NCI-H1092 (cell line): ENCODE results near the gene NKD1.
"Not testable (repeated sequence)": the region's sequence is repeated elsewhere in the genome, so short reads cannot be mapped to it uniquely, and the experiment has no call there.

ENCODE experiments used
- DNase-seq: peaks from one replicate; lab custom pipeline; 2025; lab: John Stamatoyannopoulos, UW

The NKD1 gene, protein sequence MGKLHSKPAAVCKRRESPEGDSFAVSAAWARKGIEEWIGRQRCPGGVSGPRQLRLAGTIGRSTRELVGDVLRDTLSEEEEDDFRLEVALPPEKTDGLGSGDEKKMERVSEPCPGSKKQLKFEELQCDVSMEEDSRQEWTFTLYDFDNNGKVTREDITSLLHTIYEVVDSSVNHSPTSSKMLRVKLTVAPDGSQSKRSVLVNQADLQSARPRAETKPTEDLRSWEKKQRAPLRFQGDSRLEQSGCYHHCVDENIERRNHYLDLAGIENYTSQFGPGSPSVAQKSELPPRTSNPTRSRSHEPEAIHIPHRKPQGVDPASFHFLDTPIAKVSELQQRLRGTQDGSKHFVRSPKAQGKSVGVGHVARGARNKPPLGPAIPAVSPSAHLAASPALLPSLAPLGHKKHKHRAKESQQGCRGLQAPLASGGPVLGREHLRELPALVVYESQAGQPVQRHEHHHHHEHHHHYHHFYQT

DNA sequence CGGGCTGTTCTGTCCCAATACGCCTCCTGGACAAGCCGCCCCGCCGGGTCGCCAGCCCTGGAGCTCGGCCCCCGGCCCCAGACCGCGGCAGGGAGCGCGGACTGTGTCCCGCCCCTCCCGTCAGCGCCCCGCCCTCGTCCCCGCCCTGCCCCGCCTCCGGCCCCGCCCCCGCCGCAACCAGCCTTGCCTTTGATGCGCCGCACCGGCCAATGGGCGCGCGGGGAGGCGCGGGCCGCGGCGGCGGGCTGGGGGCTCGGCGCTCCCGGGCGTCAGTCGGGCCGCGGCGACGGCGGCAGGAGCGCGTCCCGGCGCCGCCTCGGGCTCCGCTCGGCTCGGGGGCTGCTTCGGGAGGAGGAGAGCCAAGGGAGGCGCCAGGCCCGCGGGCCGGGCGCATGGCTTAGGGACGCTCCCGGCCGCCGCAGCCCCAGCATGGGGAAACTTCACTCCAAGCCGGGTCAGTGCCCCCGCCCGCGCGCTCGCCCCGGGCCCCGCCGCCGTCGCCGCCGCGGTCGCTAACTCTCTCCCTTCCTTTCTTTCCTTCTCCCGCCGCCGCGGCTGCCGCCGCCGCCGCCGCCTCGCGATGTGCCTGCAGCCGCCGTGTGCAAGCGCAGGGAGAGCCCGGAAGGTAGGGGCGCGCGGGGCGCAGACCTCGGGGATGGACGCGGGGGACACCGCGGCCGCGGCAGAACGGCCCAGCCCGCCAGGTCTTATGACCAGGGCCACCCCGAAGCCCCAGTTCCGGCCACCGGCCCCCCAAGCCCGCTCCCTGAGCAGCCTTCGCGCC is at the start of gene NKD1:
NKD1 (plus strand) TSS at position 272 of the 784 bp plus-strand sequence; CDS start at position 430, 158 bp downstream.
- peak; percentile 14 for DNase-seq

DNA sequence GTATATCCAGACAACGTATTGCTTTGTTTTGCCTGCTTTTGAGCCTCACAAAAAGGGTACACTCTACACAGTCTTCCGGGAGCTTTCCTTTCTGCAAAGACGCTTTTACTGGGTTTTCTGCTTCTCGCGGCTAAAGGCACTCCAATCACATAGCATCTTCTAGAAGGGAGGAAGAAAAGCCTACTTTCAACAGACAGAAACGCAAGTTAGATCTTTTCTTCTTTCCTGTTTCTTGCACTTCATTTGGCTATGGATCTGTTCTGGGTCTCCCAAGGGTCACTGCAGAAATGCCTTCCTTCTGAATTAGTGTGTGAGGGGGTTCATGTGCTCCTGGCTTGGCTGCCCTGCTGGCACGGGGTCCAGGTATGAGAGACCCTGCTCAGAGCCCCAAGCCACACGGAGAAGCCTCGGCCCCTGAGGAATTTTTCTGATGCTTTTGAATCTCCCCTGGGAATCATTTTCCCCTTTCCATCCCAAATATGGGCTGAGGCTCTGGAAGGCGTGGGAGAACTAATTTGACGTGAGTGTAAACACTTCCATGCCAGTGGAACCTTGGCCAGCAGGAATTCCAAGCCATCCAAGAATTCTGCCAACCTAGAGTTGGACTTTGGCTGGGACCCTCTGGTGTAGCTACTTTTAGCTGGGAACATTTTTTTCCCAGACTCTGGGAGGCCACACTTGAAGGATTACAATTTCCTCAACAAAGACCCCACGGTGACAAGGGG is 49.6 kb upstream of the NKD1 start:
- DNase-seq = no peak

DNA sequence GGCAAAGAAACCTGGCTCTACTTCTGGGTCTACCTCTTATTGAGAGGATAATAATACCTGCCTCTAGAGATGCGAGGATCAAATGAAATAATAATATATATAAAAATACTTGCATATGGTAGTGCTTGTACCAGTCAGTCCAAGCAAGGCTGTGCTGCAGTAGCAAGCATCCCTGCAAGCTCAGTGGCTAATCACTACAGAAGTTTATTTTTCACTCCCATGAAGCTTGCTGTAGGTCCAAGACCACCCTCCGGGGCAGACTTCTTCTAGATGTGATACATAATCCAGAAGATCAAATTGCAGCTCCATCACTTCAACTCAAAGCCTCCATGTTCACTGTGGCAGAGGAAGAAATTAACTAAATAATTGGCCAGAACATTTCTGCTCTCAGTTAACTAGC is 48.9 kb upstream of the NKD1 start:
- no peak for DNase-seq

DNA sequence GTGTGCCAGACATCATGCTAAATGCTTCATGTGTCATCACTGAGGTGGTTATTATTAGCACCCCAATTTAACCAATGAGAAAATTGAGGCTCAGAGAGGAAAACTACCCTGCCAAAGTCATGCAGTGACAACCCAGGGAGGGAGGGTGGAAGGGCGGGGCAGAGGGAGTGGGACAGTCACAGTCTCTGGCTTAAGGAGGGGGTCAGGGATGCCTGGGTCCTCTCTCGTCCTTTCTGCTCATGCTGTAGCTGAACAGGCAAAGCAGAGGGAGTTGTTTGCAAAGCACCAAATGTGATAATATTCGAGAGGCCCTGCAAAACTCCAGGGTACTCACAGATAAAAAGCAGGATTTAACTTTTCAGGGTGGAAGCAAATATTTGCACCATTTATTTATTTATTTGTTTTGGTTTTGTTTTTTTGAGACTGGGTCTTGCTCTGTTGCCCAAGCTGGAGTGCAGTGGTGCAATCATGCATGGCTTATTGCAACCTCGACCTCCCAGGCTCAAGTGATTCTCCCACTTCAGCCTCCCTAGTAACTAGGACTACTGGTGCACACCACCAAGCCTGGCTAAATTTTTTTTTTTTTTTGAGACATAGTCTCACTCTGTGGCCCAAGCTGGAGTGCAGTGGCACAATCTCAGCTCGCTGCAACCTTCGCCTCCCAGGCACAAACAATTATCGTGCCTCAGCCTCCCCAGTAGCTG is 47.9 kb upstream of the NKD1 start:
- DNase-seq = no peak

DNA sequence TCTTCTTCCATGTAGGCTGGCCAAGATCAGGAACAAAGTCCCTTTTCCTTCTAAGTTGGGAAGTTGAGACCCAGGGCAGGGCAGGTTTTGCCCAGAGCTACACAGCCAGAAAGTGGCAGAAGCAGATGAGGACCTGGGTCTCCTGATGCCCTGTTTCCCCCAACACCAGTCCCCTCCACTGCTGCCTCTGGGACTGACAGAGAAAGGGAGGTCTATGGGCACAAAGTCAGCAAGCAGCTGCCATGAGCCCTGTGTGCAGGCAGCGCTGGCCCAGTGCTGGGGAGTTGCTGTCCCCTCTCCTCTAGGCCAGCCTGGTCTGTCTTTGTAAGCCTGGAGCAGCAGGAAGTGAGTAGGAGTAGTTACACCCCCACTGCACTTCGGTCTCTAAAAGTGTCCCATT is 46.9 kb upstream of the NKD1 start:
- no peak for DNase-seq

DNA sequence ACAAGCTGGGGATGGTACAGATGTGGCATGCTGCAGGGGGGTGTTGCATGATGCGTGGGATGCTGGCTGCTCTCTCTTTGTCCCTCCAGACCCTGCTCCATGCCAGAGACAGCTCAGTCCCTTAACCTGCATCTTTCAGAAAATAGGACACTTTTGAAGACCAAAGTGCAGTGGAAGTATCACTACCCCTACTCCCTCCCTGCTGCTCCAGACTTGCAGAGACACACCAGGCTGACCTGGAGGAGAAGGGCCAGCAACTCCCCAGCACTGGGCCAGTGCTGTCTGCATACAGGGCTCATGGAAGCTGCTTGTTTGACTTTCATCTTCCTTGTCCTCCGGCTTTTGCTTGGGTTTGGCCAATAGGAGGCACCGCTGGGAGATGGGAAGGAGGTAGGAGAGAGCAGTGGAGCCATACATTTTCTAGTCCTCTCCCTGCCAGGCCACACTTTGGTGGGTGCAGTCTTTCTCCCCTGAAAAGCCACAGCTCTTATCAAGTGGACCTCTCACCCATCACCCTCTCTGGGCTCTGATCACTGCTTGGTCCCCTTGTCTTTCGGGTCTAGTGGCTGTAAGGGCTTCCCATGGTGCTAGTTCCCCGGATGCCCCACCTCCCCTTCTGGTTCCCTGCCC is 46.1 kb upstream of the NKD1 start:
- DNase-seq = no peak

DNA sequence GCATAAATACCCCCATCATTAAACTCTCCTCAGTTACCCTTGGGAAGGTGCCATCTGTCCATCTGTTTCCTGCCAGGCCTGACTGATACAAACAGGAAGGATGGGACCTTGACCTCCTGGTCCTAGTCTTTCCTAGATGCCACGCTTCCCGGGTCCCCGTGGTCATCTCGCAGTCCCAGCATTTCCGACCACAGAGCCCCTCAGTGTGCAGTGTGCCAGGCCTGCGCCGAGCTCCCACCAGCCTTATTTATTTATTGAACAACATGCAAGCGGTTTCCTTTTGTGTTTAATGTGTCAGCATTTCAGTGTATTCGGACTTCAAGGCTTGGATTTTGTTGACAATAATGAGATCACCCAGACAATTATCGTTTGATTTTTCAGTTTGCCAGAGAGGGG is 45.6 kb upstream of the NKD1 start:
- no peak for DNase-seq

DNA sequence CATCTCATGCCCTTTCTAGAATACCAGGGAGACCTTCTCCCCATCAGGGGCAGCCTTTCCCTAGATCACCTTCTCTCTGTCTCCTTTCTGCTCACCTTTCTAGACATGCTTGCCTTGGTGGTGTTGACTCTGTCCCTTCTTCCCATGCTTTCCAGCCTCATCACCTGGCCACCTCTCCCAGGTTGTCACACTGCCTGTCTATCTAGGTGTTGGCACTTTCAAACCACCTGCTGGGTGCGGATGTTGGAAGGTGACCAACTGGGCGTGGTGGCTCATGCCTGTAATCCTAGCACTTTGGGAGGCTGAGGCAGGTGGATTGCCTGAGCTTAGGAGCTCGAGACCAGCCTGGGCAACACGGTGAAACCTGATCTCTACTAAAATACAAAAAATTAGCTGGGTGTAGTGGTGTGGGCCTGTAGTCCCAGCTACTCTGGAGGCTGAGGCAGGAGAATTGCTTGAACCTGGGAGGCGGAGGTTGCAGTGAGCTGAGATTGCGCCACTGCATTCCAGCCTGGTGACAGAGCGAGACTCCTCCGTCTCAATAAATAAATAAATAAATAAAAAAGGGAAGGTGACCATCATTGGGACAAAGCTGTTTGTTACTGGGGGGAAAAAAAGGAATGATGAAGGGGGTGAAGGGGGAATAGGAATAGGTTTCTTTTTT is 44.2 kb upstream of the NKD1 start:
- not testable (repeated sequence) for DNase-seq

DNA sequence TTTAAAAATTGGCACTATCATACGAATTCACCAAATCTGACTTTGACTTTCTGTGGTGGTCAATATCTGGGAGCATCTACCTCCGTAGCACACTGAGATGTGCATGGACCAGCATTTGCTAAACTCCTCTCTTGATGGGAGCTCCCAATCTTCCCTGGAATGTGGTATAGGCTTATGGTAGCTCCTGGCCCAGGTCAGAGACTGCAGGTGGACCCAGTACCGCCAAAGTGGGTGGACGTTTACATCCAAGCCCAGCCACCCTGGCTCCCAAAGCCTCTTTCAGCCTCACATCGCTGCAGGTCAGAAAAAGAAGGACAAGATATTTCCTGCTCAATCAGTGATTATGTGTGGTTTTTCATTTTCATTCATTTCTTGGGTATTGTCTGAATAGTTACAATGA is 43.1 kb upstream of the NKD1 start:
- DNase-seq = no peak

DNA sequence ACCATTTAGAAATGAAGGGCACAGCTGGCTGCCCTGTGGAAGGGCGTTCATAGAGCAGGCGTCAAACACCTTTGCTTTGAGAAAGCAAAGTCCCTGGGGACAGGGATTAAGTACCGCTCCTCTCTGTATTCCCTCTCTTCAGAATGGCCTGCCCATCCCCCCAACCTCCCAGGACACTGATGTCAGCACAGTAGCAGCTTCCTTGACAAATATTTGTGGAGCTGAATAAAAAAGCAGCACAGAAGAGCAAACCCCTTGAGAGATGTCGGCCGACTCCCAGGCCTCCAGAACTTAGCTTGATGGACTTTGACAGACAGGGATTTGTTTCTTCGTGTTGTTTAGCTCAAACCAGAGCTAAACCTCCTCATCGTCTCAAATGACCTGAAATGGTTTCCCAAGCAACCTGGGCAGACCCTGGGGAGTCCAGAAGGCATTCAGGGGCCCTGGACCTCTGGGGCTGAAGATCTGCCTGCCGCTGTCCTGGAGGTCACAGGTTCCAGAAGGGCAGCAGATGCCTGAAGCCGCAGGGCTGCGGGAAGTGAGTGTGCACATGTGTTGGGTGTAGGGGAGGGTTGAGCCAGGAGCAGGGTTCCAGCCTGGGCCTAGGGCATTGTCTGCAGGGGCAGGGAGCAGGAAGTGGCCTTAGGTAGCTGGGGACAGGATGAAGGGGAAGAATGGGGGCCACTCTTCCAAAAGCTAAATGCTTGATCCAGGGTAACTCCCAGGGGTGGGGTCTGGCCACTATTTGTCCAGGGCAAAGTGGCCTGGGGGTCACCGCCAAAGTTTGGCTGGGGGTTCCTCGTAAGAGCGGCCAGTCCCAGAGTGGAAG is 42.3 kb upstream of the NKD1 start:
- DNase-seq = no peak

DNA sequence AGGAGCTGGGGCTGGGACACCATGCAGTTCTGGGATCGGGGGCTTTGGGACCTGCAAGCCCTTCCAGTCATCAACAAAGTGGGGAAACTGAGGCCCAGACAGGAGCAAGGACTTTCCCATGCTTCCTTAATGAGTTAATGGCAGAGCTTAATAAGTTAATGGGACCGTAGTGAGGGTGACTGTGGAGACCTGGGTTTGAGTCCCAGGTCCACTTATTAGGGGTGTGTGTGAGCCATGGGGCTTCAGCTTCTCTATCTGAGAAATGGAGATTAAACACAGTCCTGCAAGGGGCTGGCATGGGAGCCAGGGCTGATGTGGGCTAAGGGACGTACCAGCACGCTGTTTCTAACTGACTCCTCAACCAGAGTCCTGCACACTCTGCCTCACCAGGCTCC is 41.7 kb upstream of the NKD1 start:
- no peak for DNase-seq

DNA sequence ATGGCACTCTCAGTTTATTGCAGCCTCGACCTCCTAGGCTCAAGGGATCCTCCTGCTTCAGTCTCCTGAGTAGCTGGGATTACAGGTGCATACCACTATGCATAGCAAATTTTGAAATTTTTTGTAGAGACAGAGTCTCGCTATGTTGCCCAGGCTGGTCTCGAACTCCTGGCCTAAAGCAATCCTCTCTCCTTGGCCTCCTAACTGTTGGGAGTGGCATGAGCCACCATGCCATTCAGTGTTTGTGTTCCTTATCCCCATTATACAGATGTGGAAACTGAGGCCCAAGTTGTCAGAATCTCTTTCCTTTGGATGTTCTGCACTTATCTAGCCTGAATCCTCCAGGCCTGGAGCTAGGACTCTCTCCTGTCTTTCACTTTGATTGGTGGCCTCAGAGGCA is 40.8 kb upstream of the NKD1 start:
- no peak for DNase-seq

DNA sequence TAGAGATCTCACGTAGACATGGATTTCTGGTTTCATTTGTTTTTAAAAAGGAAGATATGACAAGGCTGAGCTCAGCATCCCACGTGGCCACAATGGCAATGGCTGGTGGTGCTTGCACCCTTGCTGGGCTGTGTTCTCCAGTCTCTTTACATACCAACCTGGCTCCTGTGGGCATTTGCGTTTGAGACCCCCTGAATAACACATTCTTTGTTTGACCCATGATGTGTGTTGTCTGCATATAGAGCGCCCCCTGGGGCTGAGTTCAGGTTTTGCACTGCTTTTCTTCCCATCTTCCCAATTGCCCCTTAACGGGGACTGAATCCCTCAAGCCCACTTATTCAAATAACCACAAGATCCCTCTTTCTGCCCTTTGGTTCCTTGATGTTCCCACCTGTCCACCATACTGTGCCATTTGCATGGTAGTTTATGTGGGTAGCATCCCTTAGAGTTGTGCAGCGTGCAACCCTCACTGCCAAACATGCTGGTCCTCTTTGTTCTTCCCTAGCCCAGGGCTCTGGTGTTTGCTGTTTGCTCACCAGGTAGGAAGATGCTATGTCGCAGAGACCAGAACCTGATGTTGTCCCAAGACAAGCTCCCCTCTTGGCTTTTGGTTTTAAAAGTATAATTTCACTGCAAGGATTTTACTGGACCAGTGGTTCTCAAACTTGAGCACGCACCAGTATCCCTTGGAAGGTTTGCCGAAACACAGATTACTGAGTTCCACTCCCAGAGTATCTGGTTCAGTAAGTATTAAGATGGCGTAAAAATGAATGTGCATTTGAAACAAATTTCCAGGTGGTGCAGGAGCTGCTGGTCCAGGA is 38.5 kb upstream of the NKD1 start:
- DNase-seq = no peak

DNA sequence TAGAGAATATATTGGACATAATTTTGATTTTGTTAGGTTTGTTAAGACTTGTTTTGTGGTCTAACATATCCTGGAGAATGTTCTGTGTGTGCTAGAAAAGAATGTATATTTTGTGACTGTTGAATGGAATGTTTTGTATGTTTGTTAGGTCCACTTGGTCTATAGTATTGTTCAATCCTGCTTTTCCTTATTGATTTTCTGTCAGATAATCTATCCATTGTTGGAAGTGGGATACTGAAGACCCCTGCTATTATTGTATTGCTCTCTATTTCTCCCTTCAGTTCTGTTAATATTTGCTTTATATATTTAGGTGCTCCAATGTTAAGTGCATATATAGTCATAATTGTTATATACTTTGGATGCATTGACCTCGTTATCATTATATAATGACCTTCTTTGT is 33.0 kb upstream of the NKD1 start:
- DNase-seq = no peak

DNA sequence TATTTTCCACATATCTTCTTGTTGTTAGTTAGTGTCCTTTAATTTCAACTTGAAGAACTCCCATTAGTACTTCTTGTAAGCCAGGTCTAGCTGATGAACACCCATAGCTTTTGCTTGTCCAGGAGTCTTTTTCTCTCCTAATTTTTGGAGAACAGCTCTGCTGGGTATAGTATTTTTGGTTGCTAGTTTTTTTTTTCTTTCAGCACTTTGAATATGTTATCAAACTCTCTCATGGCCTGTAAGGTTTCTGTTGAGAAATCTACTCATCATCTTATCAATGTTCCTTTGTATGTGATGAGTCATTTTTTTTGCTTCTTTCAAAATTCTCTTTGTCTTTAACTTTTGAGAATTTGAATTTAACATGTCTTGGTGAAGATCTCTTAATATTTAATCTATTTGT is 31.8 kb upstream of the NKD1 start:
- no peak for DNase-seq

DNA sequence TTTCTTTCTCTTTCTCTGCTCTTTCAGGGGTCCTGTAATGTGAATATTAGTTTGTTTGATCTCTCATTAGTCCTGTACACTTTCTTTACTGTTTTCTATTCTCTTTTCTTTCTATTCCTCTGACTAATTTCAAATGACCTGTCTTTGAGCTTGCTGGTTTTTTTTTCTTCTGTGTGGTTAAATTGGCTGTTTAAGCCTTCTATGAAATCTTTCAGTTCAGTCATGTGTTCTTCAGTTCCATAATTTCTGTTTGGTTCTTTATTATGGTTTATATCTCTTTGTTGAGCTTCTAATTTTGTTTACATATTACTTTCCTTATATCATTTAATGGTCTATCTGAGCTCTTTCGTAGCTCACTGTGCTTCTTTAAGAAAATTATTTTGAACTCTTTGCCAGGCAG is 31.3 kb upstream of the NKD1 start:
- no peak for DNase-seq

DNA sequence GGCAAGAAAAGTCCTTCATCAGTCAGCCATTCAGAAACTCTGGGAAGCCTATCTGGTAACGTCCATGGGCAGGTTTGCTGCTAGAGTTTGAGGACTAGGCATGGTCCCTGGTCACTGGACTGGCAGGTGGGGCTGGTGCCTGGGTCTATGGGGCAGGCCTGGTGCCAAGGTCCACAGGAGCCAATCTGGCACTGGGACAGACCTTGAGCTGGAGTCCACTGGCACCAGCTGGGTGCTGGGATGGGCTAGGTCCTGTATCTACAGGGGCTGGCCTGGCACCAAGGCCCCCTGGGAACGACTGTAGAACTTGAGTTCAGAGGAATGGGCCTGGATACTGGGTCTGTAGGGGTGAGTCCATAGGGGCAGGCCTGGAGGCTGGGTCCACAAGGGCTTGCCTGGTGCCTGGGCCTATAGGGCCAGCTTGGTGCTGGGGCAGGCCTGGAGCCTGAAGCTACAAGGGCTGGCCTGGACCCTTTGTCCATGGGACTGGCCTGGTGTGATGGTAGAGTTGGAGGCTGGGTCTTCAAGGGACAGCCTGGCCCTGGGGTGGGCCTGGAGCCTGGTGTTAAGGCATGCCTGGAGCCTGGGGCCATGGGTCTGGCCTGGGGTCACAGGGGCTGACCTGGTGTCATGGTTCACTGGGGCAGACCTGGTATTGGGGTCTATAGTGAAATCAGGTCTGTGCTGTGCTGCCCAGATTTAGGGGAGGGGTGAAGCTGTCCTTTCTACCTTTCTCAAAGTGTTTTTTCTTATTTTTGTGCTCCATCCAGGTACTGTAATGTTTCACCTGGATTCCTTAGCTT is 30.5 kb upstream of the NKD1 start:
- no peak for DNase-seq

DNA sequence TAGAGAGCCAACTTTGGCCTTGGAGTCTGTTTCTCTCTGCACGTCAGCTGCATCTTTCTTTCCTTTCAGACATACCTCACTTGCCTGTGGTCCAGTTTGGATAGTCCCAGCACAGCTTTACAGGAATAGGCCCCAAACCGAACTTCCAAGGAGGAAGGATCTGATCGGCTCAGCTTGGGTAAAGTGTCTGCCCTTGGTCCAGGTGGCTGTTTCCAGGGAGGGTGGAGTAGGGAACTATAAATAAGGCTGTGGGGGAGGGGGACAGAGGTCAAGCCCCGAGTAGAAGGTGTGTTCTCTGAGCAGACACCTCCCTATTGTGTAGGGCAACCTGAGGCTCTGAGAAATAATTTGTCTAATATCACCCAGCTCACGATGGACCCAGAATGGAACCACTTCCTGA is 29.2 kb upstream of the NKD1 start:
- DNase-seq = no peak
